Endothelial cell of umbilical vein (primary cell): Measurements from ENCODE around the gene RSL1D1. TPM values are rescaled to one million over a fixed set of nuclear protein-coding genes. Genes with fewer than 3 reads are reported as not detected.

Experiments
- BruUV-seq: library from RNA; stranded (reverse); fragments of 400-500 nt; replicated peaks from 2 replicates; lab custom pipeline; 2021; lab: Mats Ljungman, UMichigan
- CTCF ChIA-PET: fragments of 300-600, 350-600 bp; sonication (Branson Sonifier 250); formaldehyde crosslinking; loops from one replicate; lab custom pipeline; 2021; ENCODE audit warnings: antibody characterized with exemption, inconsistent platforms; lab: Charles Lee
- POLR2A ChIA-PET: fragments of 300-600, 350-600 bp; sonication (Branson Sonifier 250); formaldehyde crosslinking; loops from one replicate; lab custom pipeline; 2021; ENCODE audit warnings: antibody characterized with exemption, inconsistent platforms; lab: Charles Lee
- DNase-seq: peaks from one replicate; pipeline ENCODE4 v3.0.0-alpha.2; 2011; ENCODE audit warnings: low read depth, low spot score
- FAIRE-seq: peaks from 2 replicates; lab custom pipeline; 2011; peaks lifted over from hg19 to GRCh38; lab: Jason Lieb, UNC
- H2AFZ ChIP-seq: 2 replicates; pipeline ENCODE4 v1.6.0; 2012; ENCODE audit warnings: low read depth, low read length, control low read depth, inconsistent platforms
- H3K27ac ChIP-seq: 2 replicates; pipeline ENCODE4 v1.5.1; 2011; ENCODE audit warnings: low read depth, mild to moderate bottlenecking, control low read depth, low read length, moderate library complexity; ENCODE audit not compliant: insufficient read depth
- H3K27me3 ChIP-seq, 2 experiments: 2 replicates each; pipeline versions ENCODE4 v1.6.0 to v1.6.1; 2011; ENCODE audit warnings: low read length in 2 of 2, mixed read lengths in 1 of 2; ENCODE audit not compliant: control insufficient read depth in 2 of 2, insufficient read depth in 2 of 2
- H3K36me3 ChIP-seq, 2 experiments: 2 replicates in 1 of 2; 3 replicates in 1 of 2; pipeline ENCODE4 v1.5.1; 2011; ENCODE audit warnings: low read length in 2 of 2, mild to moderate bottlenecking in 1 of 2, moderate library complexity in 1 of 2; ENCODE audit not compliant: control insufficient read depth in 2 of 2, insufficient read depth in 2 of 2; ENCODE audit errors: extremely low read depth in 1 of 2
- H3K4me1 ChIP-seq: 3 replicates; pipeline ENCODE4 v1.5.1; 2011; ENCODE audit warnings: mild to moderate bottlenecking, low read length; ENCODE audit not compliant: control insufficient read depth, insufficient read depth; ENCODE audit errors: extremely low read depth
- H3K4me2 ChIP-seq: 2 replicates; pipeline ENCODE4 v1.6.1; 2011; ENCODE audit warnings: low read length, control low read depth, mixed read lengths; ENCODE audit not compliant: insufficient read depth
- H3K4me3 ChIP-seq, 3 experiments: fragments of 200-600 bp in 1 of 3; sonication (generic), shearing (Covaris generic) in 1 of 3; replicated peaks in 1 of 3; 2 replicates each; pipeline ENCODE4 v1.5.1; 2011 to 2016; ENCODE audit warnings: control low read depth in 3 of 3, low read length in 3 of 3, mild to moderate bottlenecking in 2 of 3, inconsistent platforms in 1 of 3, low read depth in 1 of 3, moderate library complexity in 1 of 3; ENCODE audit not compliant: insufficient read depth in 1 of 3
- H3K79me2 ChIP-seq: 2 replicates; pipeline ENCODE4 v1.6.0; 2012; ENCODE audit warnings: low read length, inconsistent platforms; ENCODE audit not compliant: control insufficient read depth, insufficient read depth
- H3K9ac ChIP-seq: replicated peaks from 2 replicates; pipeline ENCODE3; 2011; ENCODE audit warnings: low read length, control low read depth; ENCODE audit not compliant: insufficient read depth; ENCODE audit errors: extremely low read depth
- H3K9me1 ChIP-seq: replicated peaks from 3 replicates; pipeline ENCODE4 v1.6.0; 2011; ENCODE audit warnings: mild to moderate bottlenecking, low read length; ENCODE audit not compliant: control insufficient read depth, insufficient read depth; ENCODE audit errors: extremely low read depth
- H3K9me3 ChIP-seq: replicated peaks from 2 replicates; pipeline ENCODE4 v1.5.1; 2012; ENCODE audit warnings: low read length, inconsistent platforms; ENCODE audit not compliant: control insufficient read depth, insufficient read depth
- H4K20me1 ChIP-seq: replicated peaks from 2 replicates; pipeline ENCODE3; 2011; ENCODE audit warnings: mild to moderate bottlenecking, low read length; ENCODE audit not compliant: control insufficient read depth, insufficient read depth; ENCODE audit errors: extremely low read depth
- EZH2 ChIP-seq: IDR thresholded peaks from 2 replicates; pipeline ENCODE4 v1.6.1; 2012; ENCODE audit warnings: borderline replicate concordance, low read depth, mild to moderate bottlenecking, moderate library complexity, low read length, inconsistent platforms; ENCODE audit not compliant: severe bottlenecking
- FOS ChIP-seq: IDR thresholded peaks from 2 replicates; pipeline ENCODE4 v1.6.1; 2011; ENCODE audit warnings: mild to moderate bottlenecking, low read length, moderate library complexity, borderline replicate concordance; ENCODE audit not compliant: insufficient read depth
- GATA2 ChIP-seq: IDR thresholded peaks from 2 replicates; pipeline ENCODE4 v1.7.0; 2011; ENCODE audit warnings: low read depth, mild to moderate bottlenecking, moderate library complexity, mixed read lengths, low read length; ENCODE audit not compliant: insufficient read length, insufficient read depth
- JUN ChIP-seq: IDR thresholded peaks from 2 replicates; pipeline ENCODE4 v1.6.1; 2011; ENCODE audit warnings: borderline replicate concordance, low read depth; ENCODE audit not compliant: insufficient read length, insufficient read depth
- MAX ChIP-seq: IDR thresholded peaks from 2 replicates; pipeline ENCODE4 v1.6.1; 2011; ENCODE audit not compliant: insufficient read depth, insufficient read length
- MYC ChIP-seq: IDR thresholded peaks from one replicate; pipeline ENCODE4 v1.6.1; 2011; ENCODE audit warnings: mild to moderate bottlenecking, low read depth, low read length
- POLR2A ChIP-seq: IDR thresholded peaks from 2 replicates; pipeline ENCODE4 v1.6.1; 2012; ENCODE audit warnings: low read depth, mild to moderate bottlenecking, control low read depth, low read length
- POLR2AphosphoS5 ChIP-seq: IDR thresholded peaks from 2 replicates; pipeline ENCODE4 v1.6.1; 2012; ENCODE audit warnings: low read depth, mild to moderate bottlenecking, control low read depth, low read length, moderate library complexity; ENCODE audit not compliant: insufficient read depth
- dilution Hi-C: fragments of 300-500 bp; cut with MboI; formaldehyde crosslinking; loops from one replicate; pipeline ENCODE4 v1.15.0; 2019; ENCODE audit warnings: low sequenced_read_pairs; ENCODE audit not compliant: extremely low pct_ligation_motif_present
- intact Hi-C: fragments of 100-400 bp; cut with micrococcal nuclease; formaldehyde crosslinking; loops from one replicate; pipeline ENCODE4 v1.10.0; 2022
- polyA plus RNA-seq, 4 experiments: library from polyadenylated mRNA; depleted of rRNA in 3 of 4; stranded (reverse) in 3 of 4; unstranded in 1 of 4; fragments of >200 nt; gene quantifications; 2 replicates each; pipeline versions ENCODE4 v1.2.1 to v1.2.3, GENCODE V29; 2011 to 2012; ENCODE audit warnings: missing spikeins in 1 of 4
- total RNA-seq: library from RNA; stranded (reverse); gene quantifications from 2 replicates; pipeline ENCODE4 v1.2.3, GENCODE V29; 2021
- TF ChIP-seq, protein P1 (sequence below), 2 donors: IDR thresholded peaks; 1 replicate in 1 of 2; 2 replicates in 1 of 2; pipeline ENCODE4 v1.5.1; 2011; ENCODE audit warnings: low read length in 2 of 2, mild to moderate bottlenecking in 2 of 2, moderate library complexity in 2 of 2, control low read depth in 1 of 2, inconsistent platforms in 1 of 2, low read depth in 1 of 2; ENCODE audit not compliant: insufficient read depth in 1 of 2; ENCODE audit errors: extremely low read depth in 1 of 2

The RSL1D1 gene
- total and polyA plus RNA-seq, 2 donors (not counting 3 experiments of a cell fraction or from before 2014, with no cell fraction given), result 17.0 to 132 TPM

DNA sequence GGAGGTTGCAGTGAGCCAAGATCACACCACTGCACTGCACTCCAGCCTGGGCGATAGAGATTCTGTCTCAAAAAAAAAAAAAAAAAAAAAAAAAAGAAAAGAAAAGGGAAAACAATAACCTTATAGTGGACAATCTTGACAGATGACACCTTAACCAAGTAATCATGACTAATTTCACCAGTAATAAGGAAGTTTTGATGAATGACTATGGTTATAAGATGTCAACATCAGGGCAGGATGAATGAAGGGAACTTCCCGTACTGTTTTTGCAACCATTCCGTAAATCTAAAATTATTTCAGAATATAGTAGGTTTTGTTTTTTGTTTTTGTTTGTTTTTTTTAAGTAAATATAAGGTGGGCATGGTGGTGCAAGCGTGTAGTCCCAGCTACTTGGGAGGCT lies 41.4 kb upstream of the RSL1D1 start:
- peaks cover 6 to 8% of the 10 kb centered on the region in 2 experiments for H3K36me3 ChIP-seq
- ChIA-PET POLR2A (no interaction called here), CTCF (interaction anchor here (1.5 kb wide), 1 partner anchor 175 kb away, joined by 5 read pairs; no protein-coding TSS in a partner anchor)
- no peak for FAIRE-seq
- no peak overlapping the region for H2AFZ ChIP-seq
- H4K20me1 ChIP-seq, result no peaks in the 10 kb centered on the region
- no peak overlapping the region for H3K4me2 ChIP-seq
- peaks cover 37% of the 10 kb centered on the region for H3K79me2 ChIP-seq
- no peak overlapping the region for H3K27ac ChIP-seq
- no TSS peak for BruUV-seq
- intact Hi-C loops (no loop called here), dilution Hi-C loops (no loop called here)
- no peaks in the 10 kb centered on the region for H3K9me3 ChIP-seq
- H3K27me3 ChIP-seq, result no peaks in the 10 kb centered on the region
- peaks cover 17% of the 10 kb centered on the region for H3K4me1 ChIP-seq
- H3K9me1 ChIP-seq, result no peaks in the 10 kb centered on the region
- DNase-seq, result no peak
- no peak for TF ChIP-seq MAX
- no peak for TF ChIP-seq MYC
- TF ChIP-seq POLR2A, result no peak
- TF ChIP-seq EZH2, result no peak
- no peak for TF ChIP-seq POLR2AphosphoS5
- TF ChIP-seq, protein P1, sequence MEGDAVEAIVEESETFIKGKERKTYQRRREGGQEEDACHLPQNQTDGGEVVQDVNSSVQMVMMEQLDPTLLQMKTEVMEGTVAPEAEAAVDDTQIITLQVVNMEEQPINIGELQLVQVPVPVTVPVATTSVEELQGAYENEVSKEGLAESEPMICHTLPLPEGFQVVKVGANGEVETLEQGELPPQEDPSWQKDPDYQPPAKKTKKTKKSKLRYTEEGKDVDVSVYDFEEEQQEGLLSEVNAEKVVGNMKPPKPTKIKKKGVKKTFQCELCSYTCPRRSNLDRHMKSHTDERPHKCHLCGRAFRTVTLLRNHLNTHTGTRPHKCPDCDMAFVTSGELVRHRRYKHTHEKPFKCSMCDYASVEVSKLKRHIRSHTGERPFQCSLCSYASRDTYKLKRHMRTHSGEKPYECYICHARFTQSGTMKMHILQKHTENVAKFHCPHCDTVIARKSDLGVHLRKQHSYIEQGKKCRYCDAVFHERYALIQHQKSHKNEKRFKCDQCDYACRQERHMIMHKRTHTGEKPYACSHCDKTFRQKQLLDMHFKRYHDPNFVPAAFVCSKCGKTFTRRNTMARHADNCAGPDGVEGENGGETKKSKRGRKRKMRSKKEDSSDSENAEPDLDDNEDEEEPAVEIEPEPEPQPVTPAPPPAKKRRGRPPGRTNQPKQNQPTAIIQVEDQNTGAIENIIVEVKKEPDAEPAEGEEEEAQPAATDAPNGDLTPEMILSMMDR (IDR thresholded peaks at IDR 0.05; ENCODE audit: extremely low read depth in 1 of 2, insufficient read depth in 1 of 2, low read depth in 1 of 2, low read length in 2 of 2), result no peak
- TF ChIP-seq JUN, result no peak
- no peak for TF ChIP-seq GATA2
- no peak for TF ChIP-seq FOS
- no peak overlapping the region for H3K4me3 ChIP-seq
- no peak overlapping the region for H3K9ac ChIP-seq
